Astrocyte (in vitro differentiated cells and primary cell): ENCODE data around the gene SLC6A11. TPM values are rescaled to one million over a fixed set of nuclear protein-coding genes. Genes with fewer than 3 reads are reported as not detected.

Experiments used
- DNase-seq: peaks from one replicate; pipeline ENCODE4 v3.0.0-alpha.2; 2010; ENCODE audit warnings: low read depth
- FAIRE-seq: peaks from 2 replicates; lab custom pipeline; 2011; peaks lifted over from hg19 to GRCh38; lab: Jason Lieb, UNC
- H2AFZ ChIP-seq: 2 replicates; pipeline ENCODE4 v1.6.0; 2012; ENCODE audit warnings: low read depth, low read length, inconsistent platforms
- H3K27ac ChIP-seq: 2 replicates; pipeline ENCODE4 v1.5.1; 2011; ENCODE audit warnings: low read depth, low read length, inconsistent platforms
- H3K27me3 ChIP-seq: 2 replicates; pipeline ENCODE4 v1.6.0; 2011; ENCODE audit warnings: low read length, inconsistent platforms; ENCODE audit not compliant: insufficient read depth
- H3K36me3 ChIP-seq: 2 replicates; pipeline ENCODE4 v1.5.1; 2011; ENCODE audit warnings: low read length, inconsistent platforms; ENCODE audit not compliant: insufficient read depth
- H3K4me1 ChIP-seq: 2 replicates; pipeline ENCODE4 v1.5.1; 2011; ENCODE audit warnings: low read length, inconsistent platforms; ENCODE audit not compliant: insufficient read depth
- H3K4me2 ChIP-seq: 2 replicates; pipeline ENCODE4 v1.6.0; 2012; ENCODE audit warnings: low read length, inconsistent platforms
- H3K4me3 ChIP-seq: 2 replicates; pipeline ENCODE4 v1.5.1; 2011; ENCODE audit warnings: low read depth, mild to moderate bottlenecking, low read length, inconsistent platforms; ENCODE audit not compliant: insufficient read depth
- H3K79me2 ChIP-seq: 2 replicates; pipeline ENCODE4 v1.6.0; 2012; ENCODE audit warnings: mild to moderate bottlenecking, low read length, inconsistent platforms; ENCODE audit not compliant: insufficient read depth
- H3K9ac ChIP-seq: 2 replicates; pipeline ENCODE4 v1.6.0; 2012; ENCODE audit warnings: mild to moderate bottlenecking, low read length, inconsistent platforms
- H3K9me3 ChIP-seq: 2 replicates; pipeline ENCODE4 v1.5.1; 2012; ENCODE audit warnings: low read depth, mild to moderate bottlenecking, low read length, inconsistent platforms; ENCODE audit not compliant: insufficient read depth
- H4K20me1 ChIP-seq: 2 replicates; pipeline ENCODE4 v1.6.0; 2012; ENCODE audit warnings: low read length, inconsistent platforms; ENCODE audit not compliant: insufficient read depth
- H3K27ac Mint-ChIP-seq: one replicate; pipeline ENCODE4 v1.8.0; 2021; ENCODE audit warnings: mild to moderate bottlenecking, mixed read lengths; ENCODE audit not compliant: unreplicated experiment
- H3K27me3 Mint-ChIP-seq: one replicate; pipeline ENCODE4 v1.8.0; 2021; ENCODE audit warnings: low read depth, mixed read lengths; ENCODE audit not compliant: unreplicated experiment
- H3K36me3 Mint-ChIP-seq: one replicate; pipeline ENCODE4 v1.8.0; 2021; ENCODE audit warnings: low read depth, mixed read lengths; ENCODE audit not compliant: unreplicated experiment
- H3K4me1 Mint-ChIP-seq: one replicate; pipeline ENCODE4 v1.8.0; 2021; ENCODE audit warnings: low read depth, mixed read lengths; ENCODE audit not compliant: unreplicated experiment
- H3K4me3 Mint-ChIP-seq: one replicate; pipeline ENCODE4 v1.8.0; 2021; ENCODE audit warnings: mild to moderate bottlenecking, moderate library complexity, mixed read lengths; ENCODE audit not compliant: unreplicated experiment
- H3K9me3 Mint-ChIP-seq: one replicate; pipeline ENCODE4 v1.8.0; 2021; ENCODE audit warnings: mild to moderate bottlenecking, mixed read lengths; ENCODE audit not compliant: unreplicated experiment
- CTCF ChIP-seq: IDR thresholded peaks from 2 replicates; pipeline ENCODE4 v1.5.1; 2011; ENCODE audit warnings: low read depth, mild to moderate bottlenecking, inconsistent platforms, low read length, moderate library complexity; ENCODE audit not compliant: insufficient read depth
- EZH2 ChIP-seq: IDR thresholded peaks from 2 replicates; pipeline ENCODE4 v1.6.1; 2012; ENCODE audit warnings: mild to moderate bottlenecking, low read length, inconsistent platforms; ENCODE audit not compliant: insufficient read depth
- total RNA-seq: library from RNA; stranded (reverse); gene quantifications from 2 replicates; pipeline ENCODE4 v1.2.1, GENCODE V29; 2021

SLC6A11 gene
- total RNA-seq, 1 donor from 2014 or later: 0.34 TPM

DNA sequence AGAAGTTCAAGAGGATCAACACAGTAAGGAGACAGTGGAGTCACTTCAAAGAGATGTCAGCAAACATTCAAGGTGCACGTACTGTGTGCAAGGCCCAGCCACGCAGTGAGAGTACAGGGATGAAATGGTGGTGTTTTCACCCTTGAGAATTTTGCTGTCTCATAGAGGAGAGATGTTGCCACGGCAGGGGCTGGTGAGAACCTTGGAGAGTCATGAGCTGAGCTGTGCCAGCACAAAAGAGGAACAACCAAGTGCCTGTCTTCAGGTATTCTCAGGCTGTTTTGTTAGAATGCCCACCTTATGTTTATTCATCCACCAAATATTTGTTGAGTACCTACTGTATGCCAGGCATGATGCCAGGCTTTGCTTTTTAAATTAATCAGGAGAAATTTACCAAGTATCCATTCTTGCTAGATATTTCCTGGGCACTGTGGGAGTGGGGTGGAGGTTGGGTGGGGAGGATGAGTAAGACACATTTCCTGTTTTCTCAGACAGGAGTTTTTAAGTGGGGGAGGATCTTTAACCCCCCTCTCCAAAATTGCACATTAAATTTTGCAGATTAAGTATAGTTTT lies 72.6 kb downstream of the SLC6A11 start:
- peaks cover 10% of the 10 kb centered on the region for H3K9me3 ChIP-seq
- no peak overlapping the region for H3K4me3 ChIP-seq
- H3K27me3 Mint-ChIP-seq: peaks cover 52% of the 10 kb centered on the region
- H3K27ac ChIP-seq: no peak overlapping the region
- peaks cover 5% of the 10 kb centered on the region for H3K27me3 ChIP-seq
- H2AFZ ChIP-seq: no peak overlapping the region
- TF ChIP-seq CTCF (no peak), EZH2 (no peak)
- H3K4me3 Mint-ChIP-seq: no peak overlapping the region
- H3K79me2 ChIP-seq: no peaks in the 10 kb centered on the region
- H3K4me1 Mint-ChIP-seq: peaks cover 7% of the 10 kb centered on the region
- H3K4me1 ChIP-seq: no peaks in the 10 kb centered on the region
- FAIRE-seq: no peak
- no peaks in the 10 kb centered on the region for H3K36me3 ChIP-seq
- DNase-seq: no peak
- H3K9ac ChIP-seq: no peak overlapping the region
- no peak overlapping the region for H3K27ac Mint-ChIP-seq
- no peaks in the 10 kb centered on the region for H3K36me3 Mint-ChIP-seq
- H3K4me2 ChIP-seq: no peak overlapping the region
- H4K20me1 ChIP-seq: no peaks in the 10 kb centered on the region
- peaks cover 14% of the 10 kb centered on the region for H3K9me3 Mint-ChIP-seq

DNA sequence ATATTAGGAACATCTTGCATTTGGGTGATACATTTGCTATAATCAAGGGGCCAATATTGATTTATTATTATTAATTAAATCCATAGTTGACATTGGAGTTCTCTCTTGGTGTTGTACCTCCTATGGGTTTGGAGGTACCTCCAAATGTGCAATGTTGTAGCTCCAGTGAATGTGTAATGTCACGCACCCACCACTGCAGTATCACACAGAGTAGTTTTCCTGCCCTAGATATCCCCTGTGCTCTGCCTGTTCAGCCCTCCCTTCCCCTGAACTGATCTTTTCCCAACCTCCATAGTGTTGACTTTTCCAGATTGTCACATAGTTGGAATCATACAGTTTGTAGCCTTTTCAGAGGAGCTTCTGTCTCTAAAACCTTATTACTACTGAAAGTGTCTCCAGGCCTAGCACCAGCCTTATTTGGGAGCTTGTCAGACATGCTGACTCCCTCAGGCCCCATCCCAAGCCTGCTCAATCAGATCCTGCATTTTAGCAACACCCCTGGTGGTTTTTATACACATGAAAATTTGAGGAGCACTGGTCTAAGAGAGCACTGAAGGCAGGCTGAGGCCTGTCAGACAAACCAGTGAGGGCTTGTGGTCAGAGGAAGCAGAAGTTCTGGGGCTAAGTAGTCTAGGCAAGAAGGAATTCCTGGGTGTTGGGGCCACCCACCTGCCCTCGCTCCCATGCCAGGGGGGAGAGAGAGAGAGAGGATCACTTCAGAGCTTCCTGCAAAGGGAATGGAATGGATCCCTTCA lies 73.4 kb downstream of the SLC6A11 start:
- Histone ChIP-seq H3K4me3 (no peak overlapping the region), H2AFZ (no peak overlapping the region), H3K27me3 (peaks cover 5% of the 10 kb centered on the region), H3K9ac (no peak overlapping the region), H3K4me2 (no peak overlapping the region), H3K27ac (no peak overlapping the region), H3K4me1 (no peaks in the 10 kb centered on the region), H4K20me1 (no peaks in the 10 kb centered on the region), H3K79me2 (no peaks in the 10 kb centered on the region), H3K9me3 (peaks cover 10% of the 10 kb centered on the region), H3K36me3 (no peaks in the 10 kb centered on the region)
- Mint-ChIP-seq H3K27me3 (peaks cover 53% of the 10 kb centered on the region), H3K4me1 (peaks cover 7% of the 10 kb centered on the region), H3K36me3 (no peaks in the 10 kb centered on the region), H3K27ac (no peak overlapping the region), H3K4me3 (no peak overlapping the region), H3K9me3 (peaks cover 14% of the 10 kb centered on the region)
- no peak for FAIRE-seq
- no peak for TF ChIP-seq CTCF
- TF ChIP-seq EZH2: no peak
- DNase-seq: no peak

DNA sequence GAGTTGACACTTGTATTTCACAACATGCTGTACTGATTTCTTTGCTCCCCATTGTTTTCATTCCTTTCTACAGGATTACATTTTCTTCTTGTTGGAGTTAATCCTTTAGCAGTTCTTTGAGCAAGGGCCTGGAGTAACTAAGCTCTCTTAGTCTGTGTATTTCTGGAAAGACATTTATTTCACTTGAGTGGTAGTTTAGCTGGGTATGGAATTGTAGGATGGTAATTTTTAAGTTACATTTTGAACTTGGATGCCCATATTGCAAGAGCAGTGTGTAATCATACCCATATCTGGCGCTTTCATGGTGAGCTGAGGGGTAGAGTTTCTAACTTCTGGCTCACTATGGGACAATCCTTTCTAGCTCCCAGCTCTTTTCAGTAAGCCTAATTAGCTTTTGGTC lies 74.6 kb downstream of the SLC6A11 start:
- Histone ChIP-seq H3K4me2 (no peak overlapping the region), H3K27me3 (peaks cover 5% of the 10 kb centered on the region), H3K4me1 (no peaks in the 10 kb centered on the region), H3K9me3 (peaks cover 10% of the 10 kb centered on the region), H3K4me3 (no peak overlapping the region), H3K36me3 (no peaks in the 10 kb centered on the region), H3K27ac (no peak overlapping the region), H2AFZ (no peak overlapping the region), H4K20me1 (no peaks in the 10 kb centered on the region), H3K79me2 (no peaks in the 10 kb centered on the region), H3K9ac (no peak overlapping the region)
- no peak for DNase-seq
- Mint-ChIP-seq H3K27ac (no peak overlapping the region), H3K4me3 (no peak overlapping the region), H3K36me3 (no peaks in the 10 kb centered on the region), H3K4me1 (peaks cover 7% of the 10 kb centered on the region), H3K9me3 (peaks cover 14% of the 10 kb centered on the region), H3K27me3 (peaks cover 43% of the 10 kb centered on the region)
- FAIRE-seq: no peak
- TF ChIP-seq CTCF (no peak), EZH2 (no peak)
